ENCODE results near the gene ATG13.

Gene ATG13

GRCh38 chr11:46721286-46721685, 103.9 kb downstream of the ATG13 start:
- TF ChIP-seq TEAD4 (IDR thresholded peaks at IDR 0.05) (no peak), ZBTB7A (IDR thresholded peaks at IDR 0.05; ENCODE audit: low read depth) (no peak), REST (IDR thresholded peaks at IDR 0.05; ENCODE audit: low read depth) (no peak), CEBPB (IDR thresholded peaks at IDR 0.05) (no peak), NFIC (IDR thresholded peaks at IDR 0.05) (no peak)

GRCh38 chr11:46722566-46723358, 105.4 kb downstream of the ATG13 start:
- no peak for TF ChIP-seq ZBTB7A (IDR thresholded peaks at IDR 0.05; ENCODE audit: low read depth)
- no peak for TF ChIP-seq USF1 (IDR thresholded peaks at IDR 0.05)
- no peak for TF ChIP-seq RAD21 (IDR thresholded peaks at IDR 0.05; ENCODE audit: low read depth)
- TF ChIP-seq EP300 (IDR thresholded peaks at IDR 0.05; ENCODE audit: borderline replicate concordance) = no peak
- no peak for TF ChIP-seq TEAD4 (IDR thresholded peaks at IDR 0.05)
- TF ChIP-seq FOXM1 (IDR thresholded peaks at IDR 0.05; ENCODE audit: borderline replicate concordance, low read depth) = no peak
- TF ChIP-seq CEBPB (IDR thresholded peaks at IDR 0.05) = no peak
- no peak for TF ChIP-seq YY1 (IDR thresholded peaks at IDR 0.05; ENCODE audit: low read depth)
- no peak for TF ChIP-seq MAX (IDR thresholded peaks at IDR 0.05)
- no peak for TF ChIP-seq EGR1 (IDR thresholded peaks at IDR 0.05)
- no peak for TF ChIP-seq CREB1 (IDR thresholded peaks at IDR 0.05; ENCODE audit: low read depth)
- no peak for TF ChIP-seq REST (IDR thresholded peaks at IDR 0.05; ENCODE audit: low read depth)
- TF ChIP-seq TCF12 (IDR thresholded peaks at IDR 0.05; ENCODE audit: low read depth) = no peak
- TF ChIP-seq TAF1 (IDR thresholded peaks at IDR 0.05; ENCODE audit: low read depth) = no peak

- TF ChIP-seq TAF1 (IDR thresholded peaks at IDR 0.05; ENCODE audit: low read depth) (no peak), CREB1 (IDR thresholded peaks at IDR 0.05; ENCODE audit: low read depth) (no peak), RAD21 (IDR thresholded peaks at IDR 0.05; ENCODE audit: low read depth) (no peak), EGR1 (IDR thresholded peaks at IDR 0.05) (no peak), CEBPB (IDR thresholded peaks at IDR 0.05) (no peak), ZBTB7A (IDR thresholded peaks at IDR 0.05; ENCODE audit: low read depth) (no peak), FOXM1 (IDR thresholded peaks at IDR 0.05; ENCODE audit: borderline replicate concordance, low read depth) (no peak), YY1 (IDR thresholded peaks at IDR 0.05; ENCODE audit: low read depth) (no peak), TCF12 (IDR thresholded peaks at IDR 0.05; ENCODE audit: low read depth) (no peak), USF1 (IDR thresholded peaks at IDR 0.05) (no peak), MAX (IDR thresholded peaks at IDR 0.05) (no peak)
These were observed 106.0 kb downstream of the ATG13 start for GRCh38 chr11:46723359-46723680.

GRCh38 chr11:46724088-46724487, 106.7 kb downstream of the ATG13 start:
- TF ChIP-seq MAX (IDR thresholded peaks at IDR 0.05) (no peak), EP300 (IDR thresholded peaks at IDR 0.05; ENCODE audit: borderline replicate concordance) (no peak), TCF12 (IDR thresholded peaks at IDR 0.05; ENCODE audit: low read depth) (no peak), USF1 (IDR thresholded peaks at IDR 0.05) (no peak), REST (IDR thresholded peaks at IDR 0.05; ENCODE audit: low read depth) (no peak), NFIC (IDR thresholded peaks at IDR 0.05) (no peak), TAF1 (IDR thresholded peaks at IDR 0.05; ENCODE audit: low read depth) (no peak), TEAD4 (IDR thresholded peaks at IDR 0.05) (no peak), EGR1 (IDR thresholded peaks at IDR 0.05) (no peak), FOXM1 (IDR thresholded peaks at IDR 0.05; ENCODE audit: borderline replicate concordance, low read depth) (no peak), CEBPB (IDR thresholded peaks at IDR 0.05) (no peak), RAD21 (IDR thresholded peaks at IDR 0.05; ENCODE audit: low read depth) (no peak), ZBTB7A (IDR thresholded peaks at IDR 0.05; ENCODE audit: low read depth) (no peak), CREB1 (IDR thresholded peaks at IDR 0.05; ENCODE audit: low read depth) (no peak), YY1 (IDR thresholded peaks at IDR 0.05; ENCODE audit: low read depth) (no peak)
